GM12801 (cell line): ENCODE results near the gene TYW3.

Source experiments
- CTCF ChIP-seq: IDR thresholded peaks from one replicate; pipeline ENCODE4 v1.5.1; 2011; ENCODE audit warnings: control low read depth; ENCODE audit not compliant: insufficient read length; ENCODE audit errors: extremely low read depth

TYW3 gene

GRCh38 chr1:74733604-74734484 is 892 bp downstream of the TYW3 start:
- no peak for TF ChIP-seq CTCF

- TF ChIP-seq CTCF: no peak
Observed at GRCh38 chr1:74737333-74737732, 4.4 kb downstream of the TYW3 start.

GRCh38 chr1:74748960-74749359 is 16.0 kb downstream of the TYW3 start:
- TF ChIP-seq CTCF: no peak

- TF ChIP-seq CTCF: no peak
Observed at GRCh38 chr1:74753104-74753503, 20.2 kb downstream of the TYW3 start.

GRCh38 chr1:74755475-74755874 is 22.5 kb downstream of the TYW3 start:
- TF ChIP-seq CTCF: no peak

- TF ChIP-seq CTCF: no peak
Observed at GRCh38 chr1:74763807-74764206, 30.9 kb downstream of the TYW3 start.

GRCh38 chr1:74766579-74766978 is 33.6 kb downstream of the TYW3 start:
- no peak for TF ChIP-seq CTCF
